ENCODE results near the gene C7.

DNA sequence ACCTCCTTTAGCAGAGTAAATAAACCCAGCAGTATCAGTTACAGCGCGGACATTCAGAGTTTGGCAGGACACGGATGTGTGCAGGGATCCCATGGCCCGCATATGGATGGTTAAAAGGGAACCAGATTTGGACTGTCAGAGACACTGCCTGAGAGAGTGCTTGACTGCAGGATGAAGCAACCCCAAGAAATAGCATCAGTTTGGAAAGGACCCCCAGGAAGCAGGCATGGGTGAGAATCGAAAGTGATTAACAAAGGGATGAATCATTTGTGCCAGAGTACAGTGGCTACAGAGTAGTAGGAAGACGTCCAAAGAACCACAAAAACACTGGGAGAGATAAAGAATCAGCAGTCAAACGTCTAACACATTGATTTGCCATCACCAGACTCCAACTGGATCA, 5.5 kb downstream of the C7 start:
- no peak for TF ChIP-seq CTCF (IDR thresholded peaks at IDR 0.05)
- TF ChIP-seq POLR2A (IDR thresholded peaks at IDR 0.05) = no peak

Data from body of pancreas (tissue), 4 donors.